Erythroblast (primary cell): ENCODE data around the gene NLGN1.
A peak's percentile ranks its signal among the peaks of the same experiment; 100 is the strongest.

Source experiments
- DNase-seq, 2 experiments: peaks; one replicate each; lab custom pipeline; 2025; lab: John Stamatoyannopoulos, UW
- GATA1 ChIP-seq: IDR thresholded peaks from 2 replicates; pipeline ENCODE4 v1.6.1; 2011; ENCODE audit warnings: low read depth, mild to moderate bottlenecking, control low read depth, low read length, moderate library complexity
- POLR2A ChIP-seq: IDR thresholded peaks from 2 replicates; pipeline ENCODE4 v1.6.1; 2011; ENCODE audit warnings: mild to moderate bottlenecking, low read length

The NLGN1 gene

GRCh38 chr3:173891272-173892100, 493.9 kb downstream of the NLGN1 start:
- no peak for DNase-seq
- no peak for TF ChIP-seq GATA1
- no peak for TF ChIP-seq POLR2A

- TF ChIP-seq GATA1, result no peak
- no peak for TF ChIP-seq POLR2A
- no peak for DNase-seq
Measured at GRCh38 chr3:173892547-173892946, 495.0 kb downstream of the NLGN1 start.

- TF ChIP-seq GATA1, result no peak
- no peak for TF ChIP-seq POLR2A
- DNase-seq, result no peak
Measured at GRCh38 chr3:173893066-173893465, 495.5 kb downstream of the NLGN1 start.

- TF ChIP-seq POLR2A (no peak), GATA1 (no peak)
Measured at GRCh38 chr3:173893835-173894234, 496.3 kb downstream of the NLGN1 start.

GRCh38 chr3:173897631-173898030, 500.1 kb downstream of the NLGN1 start:
- no peak for DNase-seq
- no peak for TF ChIP-seq GATA1
- no peak for TF ChIP-seq POLR2A

More at GRCh38 chr3:173893835-173894234, 496.3 kb downstream of the NLGN1 start:
- no peak for DNase-seq

- TF ChIP-seq POLR2A (no peak), GATA1 (no peak)
- no peak for DNase-seq
Measured at GRCh38 chr3:173901649-173902048, 504.1 kb downstream of the NLGN1 start.

- no peak for DNase-seq
Measured at GRCh38 chr3:173902401-173902800, 504.9 kb downstream of the NLGN1 start.

GRCh38 chr3:173902871-173903270, 505.3 kb downstream of the NLGN1 start:
- TF ChIP-seq POLR2A, result no peak
- no peak for TF ChIP-seq GATA1
- DNase-seq, result no peak

More at GRCh38 chr3:173902401-173902800, 504.9 kb downstream of the NLGN1 start:
- TF ChIP-seq POLR2A (no peak), GATA1 (no peak)

- TF ChIP-seq POLR2A, result no peak
- no peak for TF ChIP-seq GATA1
- DNase-seq, result no peak
Measured at GRCh38 chr3:173905381-173905780, 507.8 kb downstream of the NLGN1 start.

- DNase-seq, result peak in 1 of 2 experiments; percentile 2
- TF ChIP-seq POLR2A (no peak), GATA1 (no peak)
Measured at GRCh38 chr3:173911446-173911845, 513.9 kb downstream of the NLGN1 start.

GRCh38 chr3:173912126-173912525, 514.6 kb downstream of the NLGN1 start:
- TF ChIP-seq GATA1, result no peak
- no peak for TF ChIP-seq POLR2A
- no peak for DNase-seq

- TF ChIP-seq POLR2A, result no peak
- no peak for TF ChIP-seq GATA1
- peak; percentile 78 to 89 for DNase-seq
Measured at GRCh38 chr3:173913397-173913796, 515.9 kb downstream of the NLGN1 start.

GRCh38 chr3:173913974-173914421, 516.5 kb downstream of the NLGN1 start:
- TF ChIP-seq POLR2A, result no peak
- no peak for TF ChIP-seq GATA1
- DNase-seq, result no peak

- TF ChIP-seq GATA1 (no peak), POLR2A (no peak)
Measured at GRCh38 chr3:173916799-173917198, 519.3 kb downstream of the NLGN1 start.

More at GRCh38 chr3:173916799-173917198, 519.3 kb downstream of the NLGN1 start:
- DNase-seq, result no peak
